Renal pelvis (tissue), 4 donors: ENCODE data around the gene CHI3L2. TPM values are rescaled to one million over a fixed set of nuclear protein-coding genes. Genes with fewer than 3 reads are reported as not detected.
"Not testable (repeated sequence)": the region's sequence is repeated elsewhere in the genome, so short reads cannot be mapped to it uniquely, and the experiment has no call there.

Experiments used
- DNase-seq: peaks from one replicate; pipeline ENCODE4 v3.0.0-alpha.2; 2013
- polyA plus RNA-seq, 3 donors: library from polyadenylated mRNA; unstranded; fragments of 120-200 nt; gene quantifications; one replicate each; pipeline ENCODE4 v1.2.1, GENCODE V29; 2013; ENCODE audit not compliant: insufficient read length in 3 of 3

Gene CHI3L2
- polyA plus RNA-seq, 3 donors: 0.07 to 0.24 TPM; not detected in 1

DNA sequence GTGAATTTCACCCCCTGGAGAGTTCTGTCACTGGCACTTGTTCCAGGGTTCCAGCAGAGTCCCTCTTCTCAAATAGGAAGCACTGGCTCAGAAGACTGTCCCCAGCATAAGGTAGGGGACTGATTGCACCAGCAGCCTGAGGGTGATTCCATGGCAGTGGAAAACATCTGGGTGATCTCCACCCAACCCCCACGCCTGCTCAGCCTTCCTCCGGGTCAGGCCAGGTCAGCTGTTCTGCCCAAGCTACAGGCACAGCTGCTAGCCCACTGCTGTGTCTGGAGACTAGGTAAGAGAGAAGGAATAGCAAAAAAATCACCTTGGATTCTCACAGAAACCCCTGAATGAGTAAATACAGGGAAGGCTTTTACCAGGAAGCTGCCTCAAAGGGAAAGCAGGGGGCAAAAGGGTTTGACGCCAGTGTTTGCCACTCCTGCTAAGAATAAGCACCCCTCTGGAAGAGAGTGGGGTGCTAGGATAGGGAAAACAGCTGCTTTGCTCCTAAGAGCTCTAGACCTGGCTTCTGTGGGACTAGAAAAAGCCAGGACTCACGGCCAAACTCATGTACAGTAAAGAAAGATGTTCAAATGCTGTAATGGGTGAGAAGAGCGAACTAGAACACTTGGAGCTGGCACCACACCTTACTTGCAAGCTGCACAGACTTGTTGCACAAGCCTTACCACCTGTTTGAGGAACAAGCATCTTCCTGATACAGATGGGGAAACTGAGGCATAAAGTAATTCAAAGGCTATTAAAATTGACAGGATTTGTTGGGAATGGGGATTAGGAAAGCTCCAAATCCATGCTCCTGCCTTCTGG is 26.0 kb upstream of the CHI3L2 start:
- no peak for DNase-seq

DNA sequence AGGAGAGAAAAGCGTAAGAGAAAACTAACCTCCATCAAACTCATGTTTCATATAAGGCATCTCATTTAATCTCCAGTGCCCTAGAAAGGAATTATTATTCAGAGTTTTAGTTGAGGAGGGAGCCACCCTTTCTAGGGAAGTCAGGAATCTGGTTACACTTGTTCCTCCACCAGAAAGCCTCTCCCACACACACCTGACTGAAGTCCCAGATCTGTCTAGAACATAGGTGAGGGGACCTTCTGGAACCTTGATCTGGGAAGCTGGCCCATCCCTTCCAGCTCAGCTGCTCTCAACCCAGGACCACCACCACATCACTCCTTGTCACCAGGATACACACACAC is 25.2 kb upstream of the CHI3L2 start:
- no peak for DNase-seq

DNA sequence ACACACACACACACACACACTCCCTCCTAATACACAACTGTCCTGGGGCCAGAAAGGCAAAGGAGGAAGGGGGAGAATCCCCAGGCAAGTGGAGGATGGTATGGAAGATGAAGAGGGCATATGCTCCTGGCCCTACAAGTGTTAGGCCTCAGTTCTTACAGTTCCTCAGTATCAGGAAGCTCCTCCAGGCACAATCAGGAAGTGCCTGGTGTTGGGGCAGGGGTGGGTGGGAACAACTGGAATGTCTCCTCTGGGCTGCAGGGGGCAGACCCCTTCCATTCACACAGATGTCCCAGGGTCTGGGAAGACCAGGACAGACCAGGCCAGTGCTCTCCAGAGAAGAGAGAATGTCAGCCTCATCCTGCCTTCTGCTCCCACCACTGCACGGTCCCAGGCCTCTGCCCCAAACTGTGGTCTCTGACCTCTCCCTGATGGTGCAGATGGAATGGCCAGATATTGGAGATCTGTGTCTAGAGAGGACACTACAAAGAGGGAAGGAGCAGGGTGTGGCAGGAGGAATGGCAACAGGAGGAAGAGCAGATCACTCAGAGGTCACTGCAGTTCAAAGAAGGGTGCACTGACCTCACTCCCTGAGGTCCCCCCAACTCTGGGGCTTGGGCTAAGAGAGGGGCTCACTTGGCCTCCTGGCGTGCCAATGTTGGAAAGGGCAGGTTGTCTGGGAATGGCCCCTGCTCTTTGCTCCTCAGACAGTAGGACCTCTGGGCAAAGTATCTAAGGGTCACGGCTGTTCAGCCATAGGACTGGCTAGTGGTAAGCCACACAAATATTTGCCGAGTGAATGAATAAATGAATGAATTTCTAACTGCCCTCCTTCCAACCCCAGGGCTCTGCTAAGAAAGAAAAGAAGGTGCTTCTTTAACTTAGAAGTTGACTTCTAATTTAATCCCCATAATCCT is 24.5 kb upstream of the CHI3L2 start:
- DNase-seq: no peak

DNA sequence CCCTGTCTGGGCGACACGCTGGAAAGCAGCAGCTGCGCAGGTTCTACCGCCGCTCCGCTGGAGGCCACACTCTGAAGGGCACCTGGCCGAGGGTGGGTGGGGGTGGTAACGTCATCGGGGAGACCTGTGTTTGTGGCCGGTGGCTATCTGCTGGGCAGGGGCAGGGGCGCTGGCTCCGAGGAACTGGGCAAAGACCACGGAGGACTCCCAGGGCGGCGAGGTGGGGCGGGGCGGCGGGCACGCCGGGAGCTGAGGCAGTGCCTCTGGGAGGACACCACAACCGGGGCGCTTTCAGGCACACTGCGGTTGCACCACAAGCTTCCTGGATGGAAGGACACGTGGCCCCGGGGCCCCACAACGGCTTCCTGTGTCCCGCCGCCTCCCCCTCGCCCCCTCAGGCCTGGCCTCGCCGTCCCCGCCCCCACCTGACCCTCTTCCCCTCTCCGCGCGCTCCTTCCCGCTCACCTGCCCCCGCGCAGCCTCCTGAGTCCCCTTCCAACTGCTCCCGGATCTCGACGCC is 23.8 kb upstream of the CHI3L2 start:
- peak; percentile 28 for DNase-seq

DNA sequence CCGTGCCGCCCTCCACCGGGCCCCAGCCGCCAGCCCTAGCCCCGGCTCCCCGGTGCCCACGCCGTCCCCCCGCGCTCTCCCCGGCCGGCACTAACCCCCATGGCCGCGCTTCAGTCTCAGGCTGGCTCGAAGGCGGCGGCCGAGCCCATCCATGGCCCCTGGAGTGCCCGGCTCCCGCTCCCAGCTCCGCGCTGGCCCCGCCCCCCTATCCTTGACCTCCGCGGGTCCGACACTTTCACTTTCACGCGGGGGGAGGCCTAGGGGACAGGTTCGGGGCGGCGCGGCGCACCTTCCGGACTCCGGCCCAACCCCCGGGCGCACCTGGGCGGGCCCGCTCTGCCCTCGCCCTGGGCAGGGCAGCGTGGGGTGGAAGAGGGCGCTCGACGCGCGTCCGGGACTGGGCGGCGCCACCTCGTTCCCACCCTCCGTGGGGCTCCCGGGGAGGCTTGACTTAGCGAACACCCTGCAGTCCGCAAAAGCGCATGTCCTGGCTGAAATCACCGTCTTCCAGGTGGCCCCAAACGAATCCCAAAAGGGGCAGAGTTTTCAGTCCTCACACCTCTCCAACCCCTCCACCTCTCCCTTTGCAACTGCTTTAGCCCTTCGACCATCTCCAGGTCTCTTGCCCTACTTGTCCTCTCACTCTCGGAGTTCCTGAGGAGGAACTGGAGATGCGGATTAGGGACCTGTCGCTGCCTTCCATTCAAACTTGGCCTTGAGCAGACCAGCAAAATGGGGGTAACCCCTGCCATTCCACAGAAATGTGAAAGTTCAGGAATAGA is 23.1 kb upstream of the CHI3L2 start:
- DNase-seq: peak; percentile 12

DNA sequence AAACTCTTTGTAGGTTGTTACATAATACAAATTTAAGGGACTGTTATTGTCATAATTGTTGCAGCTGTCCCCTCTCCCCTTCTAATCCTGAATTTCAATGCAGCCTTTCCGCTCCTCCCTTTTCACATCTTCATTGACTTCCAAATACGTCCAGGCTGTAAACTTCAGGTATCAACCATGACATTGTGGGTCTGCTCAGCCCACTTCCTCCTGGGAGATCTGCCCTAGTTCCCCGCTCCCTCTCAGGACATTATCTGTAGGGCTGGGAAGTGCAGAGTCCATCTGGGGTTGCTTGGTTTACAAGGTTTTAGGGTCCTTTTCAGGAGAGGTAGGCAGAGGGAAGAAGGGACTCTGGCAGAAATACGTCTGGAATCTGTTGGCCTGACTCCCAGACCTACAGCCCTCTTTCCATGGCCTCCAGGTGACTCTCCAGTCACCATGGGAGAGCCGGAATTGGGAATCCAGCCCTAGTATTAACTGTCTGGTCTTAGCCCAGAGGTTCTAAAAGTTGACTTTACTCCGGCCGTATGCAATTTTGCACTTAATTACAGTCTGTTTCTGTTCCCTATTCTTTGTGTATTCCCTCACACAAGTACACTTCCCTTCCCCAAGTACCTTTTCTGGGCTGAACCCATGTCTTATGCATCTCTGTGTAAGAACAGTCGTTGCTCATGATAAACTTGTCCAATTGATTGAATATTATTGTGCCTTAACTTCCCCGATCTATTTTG is 22.4 kb upstream of the CHI3L2 start:
- no peak for DNase-seq

DNA sequence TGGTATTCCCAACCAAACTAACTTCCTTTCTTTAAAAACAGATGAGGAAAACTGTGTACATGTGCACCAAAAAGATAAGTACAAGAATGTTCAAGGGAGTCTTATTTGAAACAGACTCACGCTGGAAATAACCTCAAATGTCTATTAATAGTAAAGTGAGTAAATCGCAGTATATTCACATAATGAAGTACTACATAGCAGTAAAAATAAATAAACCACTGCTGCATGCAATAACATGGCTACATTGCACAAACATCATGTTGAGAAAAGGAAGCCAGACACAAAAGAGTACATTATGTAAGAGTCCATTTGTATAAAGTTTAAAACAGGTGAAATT is 21.8 kb upstream of the CHI3L2 start:
- no peak for DNase-seq

DNA sequence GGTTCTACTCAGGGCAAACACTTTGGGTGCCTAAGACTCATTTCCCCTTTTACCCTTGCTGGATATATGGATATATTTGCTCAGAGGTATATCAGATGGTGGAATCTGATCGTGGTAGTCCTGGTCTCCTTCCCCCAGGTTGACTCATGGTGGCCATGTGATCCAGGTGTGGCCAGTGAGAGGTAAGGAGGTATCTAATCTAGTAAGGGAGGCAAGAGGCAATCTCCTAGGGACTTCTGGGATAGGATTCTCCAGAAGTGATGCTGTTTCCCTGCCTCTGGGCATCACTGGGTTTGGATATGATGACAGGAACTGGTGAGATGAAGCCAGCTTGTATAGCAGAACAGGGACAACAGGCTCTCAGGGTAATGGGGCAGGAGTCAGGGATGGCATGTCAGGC is 18.6 kb upstream of the CHI3L2 start:
- no peak for DNase-seq

DNA sequence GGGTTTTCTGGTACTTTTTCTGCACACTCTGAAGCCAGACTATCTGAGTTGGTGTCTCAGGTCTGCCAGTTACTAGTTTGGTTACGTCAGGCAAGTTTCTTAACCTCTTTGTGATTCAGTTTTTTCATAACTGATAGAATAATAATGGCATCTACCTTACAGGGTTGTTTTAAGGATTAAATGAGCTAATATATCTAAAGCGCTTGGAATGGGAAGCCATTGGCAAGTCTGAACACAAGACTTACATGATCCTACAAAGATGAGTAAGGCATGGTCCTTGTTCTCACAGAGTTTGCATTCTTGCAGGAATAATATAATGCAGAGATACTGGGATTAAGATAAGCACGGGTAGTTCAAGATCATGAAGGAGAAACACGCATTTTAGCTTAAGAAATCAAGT is 17.9 kb upstream of the CHI3L2 start:
- no peak for DNase-seq

DNA sequence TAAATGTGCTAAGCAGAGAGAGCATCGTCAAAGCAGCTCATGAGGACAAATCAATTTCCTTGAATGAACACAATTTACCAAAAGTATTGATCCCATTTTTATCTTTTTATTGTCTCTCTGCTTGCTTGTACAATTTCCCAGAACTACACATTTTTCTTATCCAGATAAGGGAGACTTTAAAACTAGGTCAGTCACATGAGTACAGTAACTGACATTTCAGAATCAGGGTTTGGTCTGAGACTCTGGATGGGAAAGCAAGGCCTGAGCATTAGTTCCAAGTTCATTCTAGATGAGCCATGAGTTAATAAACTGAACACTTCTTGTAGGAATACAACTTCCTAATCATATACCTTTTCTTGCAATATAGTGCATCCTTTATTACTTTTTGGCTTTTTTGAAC is 15.6 kb upstream of the CHI3L2 start:
- DNase-seq: no peak

DNA sequence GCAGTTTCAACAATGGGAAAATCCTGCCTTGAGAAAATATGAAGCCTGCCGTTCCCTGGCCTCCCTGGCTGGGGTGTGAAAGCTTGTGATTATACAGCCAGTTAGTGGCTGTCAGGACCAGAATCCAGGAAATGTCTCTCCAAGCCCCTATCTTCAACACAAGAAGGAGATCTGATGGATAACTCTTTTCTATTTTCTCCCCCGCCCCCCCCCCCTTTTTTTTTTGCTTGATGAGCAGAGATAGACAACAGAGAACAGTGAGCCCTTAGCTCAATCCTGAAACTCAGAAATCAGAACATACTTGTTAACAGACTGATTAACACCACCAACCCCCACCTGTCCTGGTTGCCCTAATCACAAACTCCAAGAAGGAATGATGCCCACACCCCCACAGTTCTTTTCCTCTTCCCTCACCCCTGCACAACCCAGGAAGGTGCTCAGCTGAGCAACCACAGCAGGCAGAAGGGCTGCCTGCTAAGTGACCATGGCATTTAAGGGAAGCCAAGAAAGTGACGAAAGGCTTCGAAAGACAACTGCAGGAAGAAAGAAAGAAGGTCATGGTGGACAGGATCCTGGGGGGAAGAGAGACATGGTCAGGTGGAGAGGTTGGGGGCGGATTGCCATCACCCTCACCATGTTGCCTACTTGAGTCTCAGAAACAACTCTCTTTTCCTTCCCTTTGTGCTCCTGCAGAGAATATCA is 14.7 kb upstream of the CHI3L2 start:
- no peak for DNase-seq

DNA sequence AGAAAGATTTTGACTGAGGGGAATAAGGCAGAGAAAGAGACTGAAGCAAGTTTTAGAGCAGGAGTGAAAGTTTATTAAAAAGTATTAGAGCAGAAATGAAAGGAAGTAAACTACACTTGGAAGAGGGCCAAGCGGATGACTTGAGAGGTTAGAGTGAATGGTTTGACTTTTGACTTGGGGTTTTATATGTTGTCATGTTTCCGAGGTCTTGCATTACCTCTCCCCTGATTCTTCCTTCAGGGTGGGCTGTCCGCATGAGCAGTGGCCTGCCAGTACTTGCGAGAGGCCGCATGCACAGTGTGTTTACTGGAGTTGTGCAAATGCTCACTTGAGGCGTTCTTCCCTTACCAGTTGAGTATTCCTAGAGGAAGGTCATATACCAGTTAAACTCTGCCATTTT is 14.1 kb upstream of the CHI3L2 start:
- DNase-seq: no peak

DNA sequence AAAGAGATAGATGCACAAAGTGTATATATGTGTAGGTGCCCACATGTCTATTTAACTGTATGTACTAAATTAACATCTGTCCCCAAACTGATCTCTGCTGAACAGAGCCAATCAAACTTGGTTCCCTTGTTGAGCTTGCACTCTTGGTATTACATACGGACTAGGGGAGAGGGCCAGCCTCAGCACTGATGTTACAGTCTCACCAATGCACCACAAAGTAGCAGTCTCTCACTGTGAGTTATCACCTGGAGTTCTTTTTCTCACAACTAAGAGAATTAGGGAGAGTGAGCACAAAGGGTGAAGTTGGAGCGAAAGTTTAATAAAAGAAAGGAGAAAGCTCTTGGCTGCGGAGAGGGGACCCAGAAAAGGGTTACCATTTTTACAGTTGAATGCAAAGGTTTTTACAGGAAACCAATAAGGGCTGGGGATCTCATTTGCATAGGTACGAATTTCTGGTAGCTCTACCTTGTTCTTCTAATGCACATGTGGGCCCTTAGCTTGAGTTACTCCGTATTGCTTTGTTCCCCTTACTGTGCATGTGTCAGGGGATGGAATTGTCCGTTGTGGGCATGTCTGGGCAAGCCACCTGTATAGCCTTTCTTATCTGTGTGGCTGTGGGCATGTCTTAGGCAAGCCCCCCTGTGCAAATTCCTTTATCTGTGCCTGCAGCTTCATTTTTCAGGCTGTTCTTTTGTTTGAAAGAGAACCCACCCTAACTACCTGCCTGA is 13.3 kb upstream of the CHI3L2 start:
- DNase-seq: no peak

DNA sequence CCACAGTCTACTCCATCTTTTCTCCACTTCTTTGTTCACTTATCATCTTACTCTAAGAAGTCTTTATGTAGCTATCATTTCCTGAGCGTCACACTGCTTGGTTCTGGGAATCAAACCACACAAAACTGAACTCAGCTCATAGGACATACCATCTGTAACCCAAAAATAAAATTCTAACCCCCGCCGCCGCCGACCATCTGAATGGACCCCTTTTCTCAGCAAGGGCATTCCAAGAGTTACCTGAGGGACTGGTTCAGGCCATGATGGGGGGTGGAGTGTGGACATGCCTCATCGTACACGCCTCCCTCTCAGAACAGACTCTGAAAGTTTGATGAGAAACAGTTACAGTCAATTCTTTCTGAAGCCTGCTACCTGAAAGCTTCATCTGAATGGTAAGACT is 12.6 kb upstream of the CHI3L2 start:
- DNase-seq: no peak

DNA sequence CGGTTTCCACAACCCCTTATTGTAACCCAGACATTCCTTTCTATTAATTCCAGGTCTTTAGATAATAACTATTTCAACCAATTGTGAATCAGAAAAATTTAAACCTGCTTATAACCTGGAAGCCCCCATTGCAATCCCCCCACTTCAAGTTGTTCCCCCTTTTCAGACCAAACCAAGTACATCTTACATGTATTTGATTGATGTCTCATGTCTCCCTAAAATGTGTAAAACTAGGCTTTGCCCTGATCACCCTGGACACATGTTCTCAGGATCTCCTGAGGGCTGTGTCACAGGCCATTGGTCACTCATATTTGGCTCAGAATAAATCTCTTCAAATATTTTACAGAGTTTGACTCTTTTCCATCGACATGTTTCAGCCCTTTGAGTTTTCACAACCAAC is 12.2 kb upstream of the CHI3L2 start:
- DNase-seq: not testable (repeated sequence)

DNA sequence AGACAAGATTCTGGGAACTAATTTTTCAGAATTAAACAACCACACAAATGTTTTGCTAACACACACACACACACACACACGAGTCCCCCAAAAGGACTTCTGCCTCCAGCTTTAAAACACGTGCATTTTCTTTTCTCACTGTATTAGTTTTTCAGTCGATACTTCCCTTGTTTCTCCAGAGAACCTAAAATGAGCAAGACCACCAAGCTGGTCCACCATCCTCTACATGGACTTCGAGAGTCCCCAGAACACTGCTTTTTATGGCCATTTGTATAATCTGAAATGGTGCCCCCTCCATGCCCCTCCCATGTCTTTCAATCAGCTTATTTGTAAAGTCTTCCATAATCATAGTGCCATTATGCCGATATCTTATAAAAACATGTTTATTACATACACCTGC is 10.8 kb upstream of the CHI3L2 start:
- no peak for DNase-seq

DNA sequence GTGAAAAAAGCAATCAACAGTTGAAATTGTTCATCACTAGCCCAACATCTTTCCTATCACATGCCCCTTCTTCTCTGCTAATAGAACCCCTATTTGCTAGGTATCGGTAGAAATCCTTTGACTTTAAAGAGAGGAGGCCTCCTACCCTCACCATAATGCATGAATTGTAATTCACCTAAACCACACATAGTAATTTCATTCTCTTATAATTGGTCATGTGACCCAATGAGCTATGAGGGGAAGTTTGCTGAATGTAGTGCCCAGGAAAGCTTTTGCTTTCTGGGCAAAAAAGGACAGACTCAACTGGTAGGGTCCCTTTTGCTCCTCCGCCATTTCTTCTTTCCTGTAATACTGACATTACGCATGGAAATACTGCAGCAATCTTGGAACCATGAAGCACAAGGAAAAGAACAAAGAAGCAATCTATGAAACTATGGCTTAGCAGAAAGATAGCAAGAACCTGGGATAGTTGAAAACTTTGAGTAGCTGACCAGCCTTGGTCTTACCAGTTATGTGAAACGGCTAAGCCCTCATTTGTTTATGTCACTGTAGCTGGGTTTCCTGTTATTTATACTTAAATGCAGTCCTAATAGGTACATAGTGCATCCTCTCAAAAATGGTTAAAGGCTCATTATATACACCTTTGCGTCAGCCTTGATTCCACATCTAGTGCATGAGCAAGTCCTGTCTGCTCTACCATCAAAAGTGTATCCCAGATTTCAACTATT is 10.2 kb upstream of the CHI3L2 start:
- DNase-seq: no peak

DNA sequence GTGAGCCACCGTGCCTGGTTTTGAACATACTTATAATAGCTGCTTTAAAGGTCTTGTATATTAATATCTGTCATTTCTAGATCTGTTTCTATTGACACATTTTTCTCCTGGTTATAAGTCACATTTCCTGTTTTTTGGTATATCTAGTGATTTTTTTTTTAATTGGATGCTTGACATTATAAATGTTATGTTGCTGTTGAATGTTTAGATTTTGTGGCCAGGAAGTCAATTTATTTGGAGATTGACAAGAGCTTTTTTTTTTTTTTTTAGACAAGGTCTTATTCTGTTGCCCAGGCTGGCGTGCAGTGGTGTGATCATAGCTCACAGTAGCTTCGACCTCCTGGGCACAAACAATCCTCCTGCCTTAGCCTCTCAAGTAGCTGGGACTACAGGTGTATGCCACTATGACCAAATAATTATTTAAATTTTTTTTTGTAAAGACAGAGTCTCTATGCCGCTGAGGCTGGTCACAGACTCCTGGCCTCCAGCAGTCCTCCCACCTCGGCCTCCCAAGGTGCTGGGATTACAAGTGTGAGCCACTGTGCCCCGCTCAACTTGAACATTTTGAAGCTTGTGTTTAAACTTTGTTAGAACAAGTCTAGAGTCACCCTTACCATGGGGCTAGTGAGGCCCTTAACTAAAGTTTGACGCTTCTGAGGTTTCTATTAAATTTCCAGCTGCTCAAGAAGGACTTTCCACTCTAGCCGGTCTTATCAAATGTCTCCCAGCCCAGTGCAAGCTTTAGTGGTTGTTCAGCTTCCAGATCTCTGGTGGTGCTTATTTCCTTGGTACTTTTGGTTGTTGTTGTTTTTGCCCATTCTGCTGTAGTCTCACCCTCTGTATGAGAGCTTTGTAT is 8.6 kb upstream of the CHI3L2 start:
- no peak for DNase-seq
